GM19035 (cell line): ENCODE measurements around the gene GUCY2C.

ENCODE experiments used
- ATAC-seq: cut with Tn5 transposase; IDR thresholded peaks from one replicate; pipeline ENCODE4 v1.9.1; 2021; ENCODE audit not compliant: unreplicated experiment

Gene GUCY2C

DNA sequence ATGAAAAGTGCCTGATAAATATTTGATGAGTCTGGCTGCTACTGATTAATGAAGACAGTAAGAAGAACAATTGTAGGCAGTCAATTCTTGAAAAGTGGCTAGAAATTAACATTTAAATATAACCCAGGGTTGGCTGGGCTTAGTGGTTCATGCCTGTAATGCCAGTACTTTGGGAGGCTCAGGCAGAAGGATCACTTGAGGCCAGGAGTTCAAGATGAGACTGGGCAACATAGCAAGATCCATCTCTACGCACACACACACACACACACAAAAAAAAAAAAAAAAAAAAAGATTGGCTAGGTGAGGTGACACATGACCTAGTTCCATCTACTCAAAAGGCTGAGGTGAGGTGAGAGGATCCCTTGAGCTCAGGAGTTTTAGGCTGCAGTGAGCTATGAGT, 120.8 kb downstream of the GUCY2C start:
- ATAC-seq, result no peak

GRCh38 chr12:14573118-14573517, 123.3 kb downstream of the GUCY2C start:
- ATAC-seq, result no peak

- no peak for ATAC-seq
Measured at GRCh38 chr12:14572401-14572800, 124.0 kb downstream of the GUCY2C start.

DNA sequence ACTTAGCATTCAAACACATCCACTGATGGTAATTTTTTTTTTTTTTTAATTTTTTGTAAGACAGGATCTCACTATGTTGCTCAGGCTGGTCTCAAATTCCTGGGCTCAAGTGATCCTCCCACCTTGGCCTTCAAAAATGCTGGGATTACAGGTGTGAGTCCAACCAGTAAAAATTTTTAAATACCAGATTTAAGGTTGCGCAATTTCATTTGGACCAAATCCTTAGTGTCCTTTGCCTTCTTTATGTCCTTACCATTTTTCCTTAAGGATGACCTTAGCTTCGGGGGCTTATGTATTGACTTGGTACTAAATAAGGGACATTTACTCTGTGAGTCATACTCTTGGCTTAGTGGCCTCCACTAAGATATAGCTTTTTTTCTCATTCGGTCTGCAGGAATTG, 124.6 kb downstream of the GUCY2C start:
- no peak for ATAC-seq

GRCh38 chr12:14570231-14570630, 126.2 kb downstream of the GUCY2C start:
- ATAC-seq, result no peak

DNA sequence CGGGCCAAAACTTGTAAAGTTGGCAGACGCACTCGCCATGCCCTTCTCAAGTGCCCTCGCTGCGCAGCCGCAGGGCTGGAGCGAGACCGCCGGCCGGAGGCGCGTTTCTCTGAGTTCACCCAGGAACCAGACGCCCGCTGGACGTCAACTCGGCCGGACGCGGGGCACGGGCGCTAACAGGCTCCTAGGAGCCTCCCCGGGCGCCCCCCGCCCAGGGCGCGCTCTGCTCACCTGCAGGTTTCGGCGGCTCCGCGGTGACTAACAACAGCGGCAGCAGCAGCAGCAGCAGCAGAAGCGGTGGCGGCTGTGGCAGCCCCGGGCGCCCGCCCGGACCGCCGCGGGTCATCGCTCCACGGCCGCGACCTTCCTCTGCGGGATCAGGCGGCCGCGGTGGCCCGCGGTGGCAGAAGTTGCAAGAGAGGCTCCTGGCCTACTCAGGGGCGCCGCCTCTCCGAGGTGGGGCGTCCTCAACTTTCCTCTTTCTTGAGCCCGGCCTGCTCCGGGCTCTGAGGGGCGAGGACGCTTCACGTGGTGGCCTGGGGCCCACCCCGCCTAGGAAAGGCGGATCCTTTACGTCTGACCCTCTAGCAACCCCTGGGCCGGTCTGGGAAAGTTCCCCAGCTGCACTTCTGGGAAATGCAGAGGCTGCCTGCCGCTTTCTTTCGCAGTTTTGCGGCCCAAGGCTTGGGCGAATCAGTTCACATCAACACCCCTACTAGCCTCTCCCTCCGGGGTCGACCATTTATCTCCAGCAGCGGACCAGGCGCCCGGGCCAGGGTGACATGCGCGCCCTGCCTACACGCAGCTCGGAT, 128.8 kb downstream of the GUCY2C start, which contains the start of gene PLBD1:
Gene PLBD1 (minus strand): TSS at position 533 of the 812 bp plus-strand sequence. CDS start 187 bp downstream, at position 346.
- ATAC-seq, result peak; percentile 46

GRCh38 chr12:14564336-14564959, 132.0 kb downstream of the GUCY2C start:
- no peak for ATAC-seq

GRCh38 chr12:14563046-14563445, 133.4 kb downstream of the GUCY2C start:
- no peak for ATAC-seq
